HG02610 (cell line): ENCODE measurements around the gene XYLT1.

ENCODE experiments used
- ATAC-seq: cut with Tn5 transposase; IDR thresholded peaks from one replicate; pipeline ENCODE4 v1.9.1; 2021; ENCODE audit warnings: mild to moderate bottlenecking, moderate library complexity; ENCODE audit not compliant: unreplicated experiment

The XYLT1 gene

DNA sequence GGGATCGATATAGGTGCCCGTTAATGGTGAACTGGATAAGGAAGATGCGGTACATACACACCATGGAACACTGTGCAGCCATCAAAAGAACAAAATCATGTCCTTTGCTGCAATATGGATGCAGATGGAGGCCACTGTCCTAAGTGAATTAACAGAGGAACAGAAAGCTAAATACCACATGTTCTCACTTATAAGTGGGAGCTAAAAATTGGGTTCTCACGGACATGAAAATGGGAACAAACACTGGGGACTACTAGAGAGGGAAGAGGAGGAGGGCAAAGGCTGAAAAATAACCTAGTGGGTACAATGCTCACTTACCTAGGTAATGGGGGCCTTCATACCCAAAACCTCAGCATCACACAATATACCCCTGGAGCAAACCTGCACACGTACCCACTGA lies 302.6 kb downstream of the XYLT1 start:
- no peak for ATAC-seq

DNA sequence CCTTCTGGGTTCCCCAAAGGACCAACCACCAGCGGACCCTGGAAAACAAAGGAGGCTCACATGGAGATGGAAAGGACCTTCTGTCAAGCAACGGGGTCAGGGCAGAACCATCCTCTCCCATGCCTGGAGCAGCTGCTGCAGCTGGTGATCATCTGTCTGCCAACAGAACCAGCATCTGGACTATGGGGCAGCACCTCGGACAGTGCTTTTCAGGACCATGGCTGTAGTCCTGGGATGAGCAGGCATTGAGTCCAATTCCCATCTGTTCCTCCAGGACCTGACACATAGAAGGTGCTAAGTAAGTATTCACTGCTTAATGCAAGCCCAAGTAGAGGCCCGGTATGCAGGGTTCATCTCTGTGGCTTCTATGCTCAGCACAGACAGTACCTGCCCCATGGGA lies 304.7 kb downstream of the XYLT1 start:
- ATAC-seq: no peak

DNA sequence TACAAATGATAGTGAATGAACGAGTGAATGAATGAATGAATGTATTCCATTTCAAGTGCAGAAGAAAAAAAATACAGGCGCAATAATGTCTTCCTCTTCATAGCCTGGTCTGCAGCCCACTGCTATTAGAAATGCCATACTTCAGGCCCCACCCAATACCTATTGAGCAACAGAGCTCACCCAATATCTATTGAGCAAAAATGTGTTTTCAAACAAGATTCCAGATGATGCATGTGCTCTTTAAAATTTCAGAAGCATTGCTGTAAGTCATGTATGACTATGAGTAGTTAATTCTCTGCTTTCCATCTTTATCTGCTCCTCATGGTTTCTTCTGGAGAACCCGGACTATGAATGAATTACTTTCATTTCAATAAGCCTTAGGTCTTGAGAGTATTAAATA lies 308.2 kb downstream of the XYLT1 start:
- ATAC-seq: no peak

DNA sequence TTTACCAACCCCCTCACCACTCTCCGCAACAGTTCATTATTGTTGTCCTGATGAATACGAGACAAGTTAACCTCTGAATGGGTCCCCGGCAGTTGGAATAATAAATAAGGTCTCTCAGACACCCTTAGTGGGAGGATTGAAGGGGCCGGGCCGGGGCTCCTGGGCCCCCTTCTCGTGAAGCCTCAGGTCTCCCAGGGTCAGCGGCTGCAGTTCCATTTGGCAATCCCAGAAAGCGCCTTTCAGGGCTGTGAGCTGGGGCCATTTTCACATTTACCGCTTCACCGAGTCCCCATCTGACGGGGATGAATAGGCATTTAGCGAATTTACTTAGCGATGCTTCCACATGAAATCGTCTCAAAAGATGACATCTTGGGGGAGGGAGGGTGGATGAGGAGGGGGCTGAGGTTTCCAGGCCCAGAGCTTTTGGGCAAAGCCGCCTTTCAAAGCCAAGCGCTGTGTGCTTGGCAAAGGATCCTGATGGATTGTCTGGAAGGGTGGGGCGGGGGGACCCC lies 309.8 kb downstream of the XYLT1 start:
- ATAC-seq: no peak

DNA sequence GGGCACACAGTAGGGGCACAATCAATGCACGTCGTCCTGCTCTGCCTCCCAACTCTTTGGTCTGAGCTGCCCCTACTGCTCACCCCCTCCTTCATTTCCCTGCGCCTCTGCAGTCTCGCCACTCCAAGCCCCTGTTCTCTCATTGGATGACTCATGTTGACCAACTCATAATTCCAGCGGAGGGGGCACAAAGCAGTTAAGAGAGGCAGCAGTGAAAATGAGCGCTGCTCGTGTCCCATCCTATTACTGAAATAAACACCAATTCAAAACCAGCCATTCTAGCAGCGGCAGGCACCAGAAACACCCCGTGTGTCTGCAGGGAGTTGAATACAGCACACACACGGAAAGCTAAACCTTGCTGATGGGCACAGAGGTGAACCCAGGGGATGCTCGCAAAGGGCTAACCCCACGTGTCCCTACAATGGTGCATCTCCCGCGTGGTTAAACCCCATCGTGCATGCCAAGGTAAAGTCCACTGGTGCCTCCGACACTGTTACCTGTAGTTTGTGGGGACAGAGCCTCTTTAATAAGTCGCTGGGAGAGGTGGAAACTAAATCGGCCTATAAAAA lies 310.4 kb downstream of the XYLT1 start:
- no peak for ATAC-seq

DNA sequence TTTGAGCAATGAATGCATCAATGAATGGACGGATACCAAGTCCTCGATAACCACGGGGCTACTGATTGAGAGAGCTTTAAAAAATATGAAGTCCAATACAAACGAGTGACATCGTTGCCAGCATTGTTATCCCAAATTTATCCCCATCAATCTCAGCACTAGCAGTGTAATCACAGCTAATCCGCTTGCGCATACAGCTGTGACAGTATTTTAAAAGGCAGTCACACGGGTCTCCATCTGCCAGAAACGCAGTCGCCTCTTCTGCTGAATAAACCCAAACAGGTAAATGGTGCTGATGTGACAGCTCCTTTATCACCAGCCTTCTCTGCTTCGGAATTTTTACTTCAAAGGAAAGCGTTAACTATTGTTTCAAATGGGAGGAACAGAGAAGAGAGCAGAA lies 311.1 kb downstream of the XYLT1 start:
- ATAC-seq: no peak

DNA sequence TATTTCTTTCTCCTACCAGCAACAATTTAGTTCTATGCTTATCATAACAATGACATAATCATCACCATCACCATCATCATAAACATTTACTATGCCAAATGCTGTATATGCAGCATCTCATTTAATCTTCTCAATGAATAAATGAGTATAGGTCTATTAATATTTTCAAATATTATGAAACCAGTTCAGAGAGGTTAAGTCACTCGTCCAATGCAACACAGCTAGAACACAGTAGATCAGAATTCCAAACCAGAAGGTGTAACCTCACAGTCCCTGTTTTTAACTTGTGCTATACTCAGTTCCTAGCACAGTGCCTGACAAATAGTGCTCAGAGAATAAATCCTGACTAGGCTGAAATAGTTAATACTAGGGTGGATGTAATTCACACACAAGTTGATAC lies 314.8 kb downstream of the XYLT1 start:
- no peak for ATAC-seq

DNA sequence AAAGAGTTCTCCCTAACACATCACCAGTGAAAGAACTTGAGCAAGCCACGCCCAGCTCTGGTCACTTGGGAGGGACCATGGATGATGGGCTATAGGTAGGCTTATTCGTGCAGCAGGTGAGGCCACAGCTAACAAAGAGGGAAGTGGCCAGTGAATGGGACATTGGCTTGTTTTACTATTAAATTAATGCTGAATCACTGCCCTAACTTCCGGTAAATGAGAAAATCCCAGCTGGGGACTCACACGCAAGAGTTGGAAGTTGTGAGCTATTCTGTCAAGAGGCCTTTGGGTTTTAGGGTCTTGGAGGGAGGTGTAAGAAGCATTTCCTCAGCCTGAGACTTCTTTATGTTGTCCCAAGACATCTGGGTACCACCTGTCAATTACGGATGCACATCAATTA lies 315.3 kb downstream of the XYLT1 start:
- ATAC-seq: no peak

DNA sequence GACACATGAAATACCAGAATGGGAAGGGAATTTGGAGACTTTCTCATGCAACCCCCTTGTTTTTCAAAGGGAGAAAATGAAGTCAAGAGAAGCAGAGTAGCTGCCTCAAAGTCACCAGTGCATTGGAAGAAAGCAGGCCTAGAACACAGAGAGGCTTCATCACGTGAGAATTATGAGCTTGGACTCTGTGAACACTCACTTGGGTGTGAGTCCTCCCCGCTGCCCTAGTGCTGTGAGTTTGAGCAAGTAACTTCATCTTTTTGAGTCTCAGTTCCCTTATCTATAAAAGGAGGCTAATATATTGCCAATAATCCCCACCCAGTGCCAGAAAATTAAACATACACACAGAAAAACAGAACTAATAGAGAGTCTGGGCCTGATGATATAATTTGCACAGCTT lies 315.8 kb downstream of the XYLT1 start:
- no peak for ATAC-seq

DNA sequence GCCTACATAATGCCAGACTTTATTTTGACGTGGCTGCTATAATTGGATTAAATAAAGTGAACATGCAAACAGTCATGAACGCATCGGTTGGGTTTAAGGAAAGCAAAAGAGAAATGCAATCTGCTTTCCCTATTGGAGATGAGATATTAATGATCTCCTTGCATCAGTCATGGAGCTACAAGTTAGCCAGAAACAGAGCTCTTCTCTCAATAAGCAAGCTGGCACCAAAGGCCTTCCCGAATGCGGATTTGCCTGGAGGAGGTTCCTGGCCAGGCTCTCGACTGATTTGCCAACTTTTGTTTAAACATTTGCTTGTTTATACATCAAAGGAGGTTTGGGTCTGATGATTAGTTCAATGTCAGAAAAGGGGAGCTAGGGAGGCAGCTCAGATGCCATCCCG lies 318.4 kb downstream of the XYLT1 start:
- ATAC-seq: no peak

DNA sequence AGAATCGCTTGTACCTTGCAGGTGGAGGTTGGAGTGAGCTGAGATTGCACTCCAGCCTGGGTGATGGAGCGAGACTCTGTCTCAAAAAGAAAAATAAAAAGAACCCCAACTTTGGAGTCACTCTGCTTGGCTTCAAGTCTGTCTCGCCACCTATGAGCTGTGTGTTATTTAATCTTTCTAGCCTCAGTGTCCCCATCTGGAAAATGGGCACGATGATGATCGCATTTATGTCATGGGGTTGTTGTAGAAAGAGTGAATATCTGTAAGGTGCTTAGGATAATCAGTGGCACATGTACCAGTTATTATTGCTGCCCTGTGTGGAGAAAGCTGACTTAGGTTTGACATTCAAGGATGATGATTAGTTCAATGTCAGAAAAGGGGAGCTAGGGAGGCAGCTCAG lies 319.4 kb downstream of the XYLT1 start:
- ATAC-seq: no peak

DNA sequence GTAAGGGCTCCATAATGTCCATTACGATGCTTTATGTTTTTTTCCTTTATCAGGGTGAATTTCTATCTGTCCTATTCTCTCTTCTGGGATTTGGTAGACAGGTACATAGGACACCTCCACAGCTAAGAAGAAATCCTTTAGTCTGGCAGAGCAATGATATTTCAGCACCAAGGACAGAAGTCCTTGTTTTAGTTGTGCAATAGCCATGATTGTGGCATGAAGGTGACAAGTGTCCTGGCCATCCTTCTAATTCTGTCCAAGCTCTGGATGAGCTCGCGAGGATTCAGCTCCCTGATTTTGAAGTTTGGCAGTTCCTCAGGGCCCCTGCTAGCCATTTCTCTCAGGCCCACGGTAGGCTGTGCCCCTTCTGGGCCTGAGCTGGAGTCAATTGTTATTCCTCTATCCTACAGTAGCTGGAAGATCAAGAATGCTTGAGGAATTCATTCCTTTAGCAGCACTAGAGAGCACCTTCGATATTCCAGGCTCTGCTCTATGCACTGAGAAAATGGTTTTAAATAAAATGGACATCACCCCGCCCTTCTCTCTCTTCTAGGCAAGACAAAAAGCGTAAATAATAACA lies 320.8 kb downstream of the XYLT1 start:
- no peak for ATAC-seq

DNA sequence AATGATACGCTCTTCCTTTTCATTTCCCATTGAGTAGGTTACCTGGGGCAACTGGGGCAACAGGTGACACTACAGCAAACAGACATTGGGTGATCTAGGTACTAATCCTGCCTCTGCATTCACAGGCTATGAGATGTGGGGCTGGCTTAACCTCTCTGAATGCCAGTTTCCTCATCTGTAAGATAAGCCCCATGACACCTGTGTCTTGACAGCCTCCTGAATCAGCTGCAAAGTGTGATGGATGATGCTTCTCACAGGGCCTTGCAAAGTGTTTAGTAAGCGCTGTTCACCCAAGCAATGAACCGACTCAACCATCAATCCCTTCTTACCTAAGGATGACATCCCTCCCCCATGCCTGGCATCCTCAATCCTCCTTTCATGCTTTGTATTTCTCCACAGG lies 322.8 kb downstream of the XYLT1 start:
- ATAC-seq: no peak

DNA sequence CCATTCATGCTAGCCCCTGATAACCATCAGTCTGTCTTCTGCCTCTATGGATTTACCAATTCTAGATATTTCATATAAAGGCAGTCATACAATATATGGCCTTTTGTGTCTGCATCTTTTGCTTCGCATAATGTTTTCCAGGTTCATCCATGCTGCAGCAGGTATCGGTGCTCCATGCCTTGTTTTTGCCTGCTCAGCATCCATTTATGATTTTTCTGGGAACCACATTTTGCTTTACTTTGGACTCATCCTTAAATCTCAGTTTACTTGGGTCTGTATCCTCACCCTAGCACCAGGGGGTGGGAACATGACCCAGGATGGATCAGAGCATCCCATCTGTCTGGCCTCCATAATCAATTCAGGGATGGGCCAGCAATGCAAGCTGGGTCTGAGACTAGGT lies 325.7 kb downstream of the XYLT1 start:
- no peak for ATAC-seq

DNA sequence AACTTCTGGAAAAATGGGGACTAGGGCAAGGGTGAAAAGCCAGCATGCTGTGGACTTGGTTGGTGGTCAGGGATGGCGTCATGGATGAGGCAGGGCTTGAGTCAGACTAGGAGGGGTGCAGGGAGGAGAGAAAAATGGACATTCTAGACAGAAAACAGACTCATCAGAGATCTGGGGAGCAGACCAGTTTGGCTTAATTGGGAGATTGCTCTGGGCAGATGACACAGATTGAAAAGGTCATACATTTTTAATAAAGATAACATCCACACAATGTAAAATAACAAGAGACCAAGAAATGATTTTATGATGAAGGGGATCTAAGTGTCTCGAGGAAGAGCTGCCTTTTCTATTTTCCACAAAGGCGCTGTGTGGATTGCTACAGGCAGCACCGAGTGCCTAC lies 326.3 kb downstream of the XYLT1 start:
- no peak for ATAC-seq

DNA sequence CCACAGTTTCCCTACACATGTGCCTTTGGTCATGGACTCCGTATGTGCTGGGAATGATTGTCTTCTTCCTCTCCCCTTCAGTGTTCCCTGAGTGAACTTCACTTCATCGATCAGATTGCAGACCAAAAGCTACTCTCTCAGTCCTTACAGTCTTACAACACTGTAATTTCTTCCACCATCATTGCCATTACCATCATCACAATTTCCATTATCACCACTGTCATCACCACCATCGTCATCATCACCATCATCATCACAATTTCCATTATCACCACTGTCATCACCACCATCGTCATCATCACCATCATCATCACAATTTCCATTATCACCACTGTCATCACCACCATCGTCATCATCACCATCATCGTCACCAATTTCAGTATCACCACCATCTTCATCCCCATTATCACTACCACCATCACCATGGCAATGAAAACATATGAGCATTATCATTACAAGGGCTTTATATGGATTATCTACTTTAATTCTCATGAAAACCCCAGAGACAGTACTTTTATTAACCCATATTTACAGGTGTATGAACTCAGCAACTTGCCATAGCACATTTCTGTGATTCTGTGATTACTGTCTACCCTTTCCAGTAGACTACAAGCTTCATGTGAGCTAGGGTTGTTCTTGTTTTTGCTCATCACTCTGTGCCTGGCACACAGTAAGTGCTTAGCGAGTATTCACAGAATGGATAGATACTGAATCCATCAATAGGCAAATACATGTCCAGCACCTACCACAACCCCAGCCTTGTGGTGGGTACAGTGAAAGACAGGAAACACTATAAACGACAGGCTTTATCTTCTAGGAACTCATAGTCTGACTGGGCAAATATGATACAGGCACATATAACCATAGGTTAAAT lies 327.0 kb downstream of the XYLT1 start:
- no peak for ATAC-seq

DNA sequence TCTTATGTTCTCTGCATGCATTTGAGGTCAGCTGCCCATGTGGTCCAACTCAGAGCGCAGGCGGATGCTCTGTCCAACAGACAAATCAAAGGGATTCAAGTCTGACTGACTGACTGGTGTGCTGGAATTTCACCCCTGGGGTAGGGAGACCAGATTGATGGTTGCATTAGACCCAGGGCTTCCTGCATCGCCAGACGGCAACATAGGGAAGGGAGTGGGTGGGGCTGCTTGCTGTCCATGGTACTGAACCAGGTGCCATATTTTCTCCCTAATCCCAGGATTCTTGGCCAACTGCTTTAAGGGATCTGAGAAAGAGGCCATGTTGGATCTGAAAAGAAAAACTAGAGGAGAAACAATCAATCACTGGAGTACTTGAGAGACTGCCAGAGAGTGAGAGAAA lies 332.0 kb downstream of the XYLT1 start:
- no peak for ATAC-seq

DNA sequence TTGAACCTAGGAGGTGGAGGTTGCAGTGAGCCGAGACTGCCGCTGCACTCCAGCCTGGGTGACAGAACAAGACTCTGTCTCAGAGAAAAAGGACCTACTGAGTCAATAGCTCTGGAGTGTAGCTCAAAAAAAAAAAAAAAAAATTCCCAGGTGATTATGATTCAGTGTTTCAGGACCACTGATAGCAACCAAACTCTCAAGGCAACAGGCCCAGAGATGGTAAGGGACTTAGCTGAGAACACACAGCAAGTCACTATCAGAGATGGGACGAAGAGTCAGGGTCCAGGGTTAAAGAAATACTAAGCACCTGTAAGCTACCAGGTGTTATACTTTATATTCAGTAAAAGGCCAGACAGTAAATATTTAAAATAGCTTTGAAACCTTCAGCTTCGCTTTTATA lies 335.3 kb downstream of the XYLT1 start:
- ATAC-seq: no peak

DNA sequence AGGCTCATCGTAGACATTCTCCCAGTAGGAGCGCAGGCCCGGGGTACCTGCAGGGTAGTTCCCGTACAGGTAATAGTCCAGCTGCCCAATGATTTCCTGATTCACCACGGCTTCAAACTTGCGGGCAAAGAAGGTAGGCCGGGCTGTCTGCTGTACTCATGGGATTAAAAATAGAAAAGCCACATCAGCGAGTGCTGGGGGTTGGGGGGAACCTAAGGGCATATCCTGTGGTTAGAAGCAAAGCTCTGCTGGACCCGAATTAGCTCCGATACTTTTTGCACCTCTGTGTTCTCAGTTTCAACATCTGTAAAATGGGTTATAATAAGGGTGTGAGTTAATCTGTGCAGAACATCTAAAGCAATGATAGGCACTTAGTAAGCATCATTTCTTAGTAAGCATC lies 336.2 kb downstream of the XYLT1 start:
- no peak for ATAC-seq

DNA sequence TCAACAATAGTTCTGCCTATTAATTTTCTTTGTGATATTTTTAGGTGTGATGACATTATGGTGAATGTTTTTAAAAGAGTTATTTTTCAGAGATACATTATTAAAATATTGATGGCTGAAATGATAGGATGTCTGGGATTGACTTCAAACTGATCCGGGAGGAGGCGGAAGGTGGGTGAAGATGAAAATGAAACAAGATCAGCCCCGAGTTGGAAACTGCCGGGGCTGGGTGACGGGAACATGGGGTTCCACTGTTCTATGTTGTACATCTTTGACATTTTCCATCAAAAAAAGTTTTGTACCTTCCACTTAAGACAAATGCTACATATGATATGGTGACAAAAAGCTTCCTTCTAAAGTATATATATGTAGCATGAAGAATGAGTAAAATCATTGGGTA lies 336.9 kb downstream of the XYLT1 start:
- ATAC-seq: no peak

DNA sequence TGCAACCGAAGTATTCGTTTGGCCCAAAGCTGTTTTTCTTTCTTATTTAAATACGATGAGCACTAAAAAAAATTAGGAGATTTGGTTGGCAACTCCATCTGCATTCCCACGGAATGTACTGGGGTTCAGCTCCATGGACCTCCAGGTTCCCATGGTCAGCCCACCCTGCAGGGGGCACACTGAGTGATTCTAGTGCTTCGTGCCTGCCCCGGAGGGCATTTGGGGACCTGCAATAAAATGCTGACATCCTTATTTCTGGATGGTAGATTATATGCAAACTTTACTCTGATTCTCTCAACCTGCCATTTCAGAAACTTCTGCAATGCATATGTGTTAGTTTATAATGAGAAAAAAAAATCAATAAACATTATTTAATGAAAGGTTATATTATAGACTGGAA lies 339.4 kb downstream of the XYLT1 start:
- ATAC-seq: no peak

DNA sequence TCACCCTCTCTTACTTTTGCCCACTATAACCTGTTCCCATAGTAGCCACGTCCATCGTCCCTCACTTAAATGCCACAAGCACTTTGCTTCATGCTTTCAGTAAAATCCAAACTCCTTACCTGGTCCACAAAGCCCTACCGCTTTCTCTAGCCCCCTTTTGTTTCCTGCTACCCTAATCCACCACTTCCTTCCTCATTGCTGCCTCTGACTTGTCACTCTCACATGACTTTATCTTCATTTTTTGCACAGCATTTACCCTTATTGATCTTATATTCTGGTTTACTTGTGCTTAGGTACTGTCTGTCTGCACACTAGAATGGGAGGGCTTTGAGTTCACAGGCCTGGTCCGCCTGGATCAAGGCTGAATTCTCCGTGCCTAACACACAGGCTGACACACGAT lies 340.0 kb downstream of the XYLT1 start:
- no peak for ATAC-seq
